ACHN (cell line): ENCODE measurements around the gene RAB11A.

Source experiments
- DNase-seq: peaks from one replicate; pipeline ENCODE4 v3.0.0-alpha.2; 2015
- in situ Hi-C: cut with HindIII; loops from 2 replicates; pipeline ENCODE4 v1.10.0; 2017; ENCODE audit warnings: low sequenced_read_pairs, low pct_ligation_motif_present, low pct_unique_long_range_greater_than_20kb

Gene RAB11A

DNA sequence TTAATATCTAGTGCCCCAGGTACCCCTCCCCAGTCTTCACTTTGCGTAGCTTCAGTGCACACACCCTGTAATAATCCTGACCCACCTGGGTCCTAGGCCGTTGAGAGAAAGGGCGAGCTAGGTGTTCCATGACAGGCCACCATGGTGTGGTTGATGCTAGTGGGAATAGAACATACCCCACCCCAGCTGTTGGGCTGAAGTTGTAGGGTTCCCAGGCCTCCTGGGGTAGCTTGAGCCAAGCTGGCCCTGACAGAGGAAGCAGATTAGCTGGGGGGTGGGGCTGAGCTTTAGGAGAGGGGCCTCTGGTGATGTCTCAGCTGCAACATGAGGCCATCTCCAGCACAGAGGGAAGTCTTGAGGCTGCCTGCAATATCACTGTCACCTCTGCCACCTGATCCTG lies 40.5 kb downstream of the RAB11A start:
- in situ Hi-C loops: no loop called here

DNA sequence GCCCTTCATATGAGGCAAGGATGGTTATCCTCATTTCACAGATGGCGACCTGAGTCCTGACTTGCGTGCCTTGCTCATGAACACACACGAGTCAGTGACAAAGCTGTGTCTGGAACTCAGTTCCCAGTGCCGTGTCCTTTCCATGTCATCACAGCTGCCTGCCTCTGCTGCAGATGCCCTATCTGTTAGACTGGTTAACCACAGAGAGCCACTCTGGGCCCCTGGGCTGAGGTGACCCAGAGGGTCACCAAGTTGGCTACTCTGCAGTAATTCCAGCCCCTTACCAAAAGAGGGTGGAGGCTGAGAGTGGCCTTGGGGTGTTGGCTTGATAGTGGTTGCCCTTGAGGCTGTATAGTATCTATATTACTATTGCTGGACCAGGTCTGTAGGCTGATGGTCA lies 41.0 kb downstream of the RAB11A start:
- no peak for DNase-seq
- in situ Hi-C loops: no loop called here

More for the DNA sequence above, 40.5 kb downstream of the RAB11A start:
- no peak for DNase-seq

DNA sequence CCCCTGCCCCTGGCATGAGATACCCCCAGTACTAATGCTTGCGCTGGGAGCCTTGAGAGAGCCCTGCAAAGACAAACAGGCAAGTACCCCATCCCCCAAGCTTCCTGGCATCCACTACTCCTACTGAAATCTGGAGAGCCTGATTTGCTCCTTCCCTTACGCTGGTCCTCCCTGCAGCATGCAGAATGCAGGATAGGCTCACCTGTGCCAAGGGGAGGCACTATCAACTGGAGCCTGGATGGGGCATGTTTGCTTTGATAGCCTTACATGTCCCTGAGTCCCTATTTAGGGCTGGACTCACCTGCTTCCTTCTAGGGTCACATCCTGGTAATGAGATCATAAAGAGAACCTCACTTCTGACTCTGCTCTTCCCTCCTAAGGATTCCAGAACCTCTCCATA lies 42.9 kb downstream of the RAB11A start:
- DNase-seq: no peak
- in situ Hi-C loops: no loop called here

DNA sequence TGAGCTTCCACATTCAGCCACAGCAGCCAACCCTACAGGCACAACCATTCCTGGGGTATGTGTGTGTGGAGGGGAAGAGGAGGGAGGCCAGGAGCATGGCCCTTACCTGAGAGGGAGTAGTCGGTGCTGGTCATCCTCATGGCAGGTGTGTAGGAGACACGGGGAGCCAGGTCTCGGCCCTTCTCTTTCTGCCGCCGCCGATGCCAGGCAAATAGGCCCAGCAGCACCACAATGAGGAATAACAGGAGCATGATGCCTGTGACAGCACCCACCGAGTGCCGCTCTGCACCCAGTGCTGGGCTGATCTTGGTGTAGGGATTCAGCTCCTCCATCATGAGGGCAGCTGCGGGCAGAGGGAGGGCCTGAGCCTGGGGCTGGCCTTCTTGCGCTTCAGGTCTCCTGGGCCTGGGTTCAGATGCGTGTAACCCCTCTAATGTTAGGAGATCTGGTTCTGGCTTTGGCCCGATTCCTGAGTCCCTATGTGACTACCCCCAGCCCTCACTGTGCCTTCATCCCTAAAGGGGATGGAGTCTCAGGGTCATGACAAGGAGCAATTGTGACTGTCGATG lies 44.4 kb downstream of the RAB11A start:
- in situ Hi-C loops: no loop called here
- DNase-seq: no peak

DNA sequence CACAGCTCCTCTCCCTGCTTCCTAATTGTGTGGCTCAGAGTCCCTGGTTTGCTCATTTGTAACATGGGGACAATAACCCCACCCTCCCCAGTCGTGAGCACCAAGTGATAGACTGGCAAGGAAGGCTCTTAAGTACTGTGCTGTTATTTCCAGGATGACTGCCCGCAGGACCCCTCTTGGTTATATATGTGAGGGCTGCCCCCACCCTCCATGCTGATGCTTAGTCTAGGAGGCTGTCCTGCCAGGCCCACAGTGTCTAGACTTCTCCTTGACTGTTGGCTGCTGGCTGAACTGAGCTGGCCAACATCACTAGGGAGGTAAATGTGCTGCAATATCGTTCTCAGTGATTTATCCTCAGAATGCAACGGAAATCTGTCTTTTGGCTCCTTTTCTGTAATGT lies 45.1 kb downstream of the RAB11A start:
- DNase-seq: no peak
- in situ Hi-C loops: no loop called here

DNA sequence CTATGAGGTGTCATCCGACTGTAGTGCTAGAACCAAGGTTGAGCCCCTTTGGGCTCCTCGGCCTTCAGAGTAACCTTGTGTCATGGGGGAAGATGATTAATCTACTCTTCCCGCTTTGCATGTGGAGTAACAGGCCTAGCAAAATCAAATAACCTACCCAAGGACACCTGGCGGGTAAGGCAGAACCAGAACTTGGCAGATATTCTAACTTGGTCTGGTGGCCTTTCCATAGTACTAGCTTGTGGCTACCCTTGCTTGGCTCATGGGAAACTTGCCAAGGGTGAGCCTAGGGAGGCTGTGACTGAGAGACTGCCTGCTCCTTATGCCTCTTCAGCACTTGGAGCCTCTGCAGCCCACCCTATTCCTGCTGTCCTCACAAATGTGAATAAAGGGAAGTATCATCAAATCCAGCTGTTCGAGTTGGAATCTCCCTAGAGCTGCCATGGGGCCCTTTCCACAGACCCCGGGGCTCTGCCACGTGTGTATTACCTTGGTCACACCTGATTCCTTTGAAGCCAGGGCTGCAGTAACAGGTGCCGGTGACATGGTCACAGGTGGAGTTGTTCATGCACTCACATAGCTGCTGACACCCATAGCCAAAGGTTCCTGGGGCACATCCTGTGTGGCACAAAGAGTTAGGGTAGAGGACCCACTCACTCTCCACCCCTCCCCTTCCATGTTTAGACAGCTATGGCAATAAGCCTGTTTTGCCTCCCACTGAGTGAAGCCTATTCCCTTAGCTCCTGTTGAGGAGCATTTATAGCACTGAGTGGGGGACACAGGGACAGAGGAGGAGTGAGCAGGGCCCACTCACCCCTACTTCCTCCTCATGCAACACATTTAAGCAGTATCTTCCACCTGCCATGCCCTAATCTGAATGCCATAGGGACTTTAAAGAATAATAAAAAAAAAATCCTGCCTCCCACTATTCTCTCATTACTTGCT lies 46.0 kb downstream of the RAB11A start:
- in situ Hi-C loops: no loop called here
- DNase-seq: no peak

DNA sequence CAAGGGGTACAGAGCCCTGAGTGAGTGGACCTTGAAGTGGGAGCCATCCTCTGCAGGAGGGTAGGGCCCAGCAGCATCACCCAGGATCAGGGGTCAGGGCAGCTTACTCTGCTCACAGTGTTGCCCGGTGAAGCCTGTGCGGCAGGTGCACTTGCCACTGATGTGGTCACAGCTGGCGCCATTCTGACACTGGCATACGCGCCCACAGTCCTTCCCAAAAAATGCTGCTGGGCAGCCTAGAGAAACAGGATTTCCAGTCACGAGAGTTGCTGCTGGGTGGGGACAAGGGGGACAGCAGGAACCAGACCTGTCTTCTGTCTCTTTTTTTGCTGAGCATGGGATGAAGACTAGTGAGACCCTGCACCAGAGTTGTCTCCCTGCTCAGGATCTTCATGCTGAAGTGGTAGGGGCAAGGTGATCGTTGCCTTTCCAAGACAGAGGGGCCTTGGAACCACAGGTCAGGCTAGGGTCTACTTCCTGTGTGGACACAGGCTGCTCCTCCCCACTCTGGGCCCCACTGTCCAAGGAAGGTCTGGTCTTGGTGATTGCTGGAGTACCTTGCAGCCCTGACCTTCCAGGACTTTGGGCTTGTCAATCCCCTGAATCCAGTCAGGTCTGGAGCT lies 46.9 kb downstream of the RAB11A start:
- in situ Hi-C loops: no loop called here
- no peak for DNase-seq

DNA sequence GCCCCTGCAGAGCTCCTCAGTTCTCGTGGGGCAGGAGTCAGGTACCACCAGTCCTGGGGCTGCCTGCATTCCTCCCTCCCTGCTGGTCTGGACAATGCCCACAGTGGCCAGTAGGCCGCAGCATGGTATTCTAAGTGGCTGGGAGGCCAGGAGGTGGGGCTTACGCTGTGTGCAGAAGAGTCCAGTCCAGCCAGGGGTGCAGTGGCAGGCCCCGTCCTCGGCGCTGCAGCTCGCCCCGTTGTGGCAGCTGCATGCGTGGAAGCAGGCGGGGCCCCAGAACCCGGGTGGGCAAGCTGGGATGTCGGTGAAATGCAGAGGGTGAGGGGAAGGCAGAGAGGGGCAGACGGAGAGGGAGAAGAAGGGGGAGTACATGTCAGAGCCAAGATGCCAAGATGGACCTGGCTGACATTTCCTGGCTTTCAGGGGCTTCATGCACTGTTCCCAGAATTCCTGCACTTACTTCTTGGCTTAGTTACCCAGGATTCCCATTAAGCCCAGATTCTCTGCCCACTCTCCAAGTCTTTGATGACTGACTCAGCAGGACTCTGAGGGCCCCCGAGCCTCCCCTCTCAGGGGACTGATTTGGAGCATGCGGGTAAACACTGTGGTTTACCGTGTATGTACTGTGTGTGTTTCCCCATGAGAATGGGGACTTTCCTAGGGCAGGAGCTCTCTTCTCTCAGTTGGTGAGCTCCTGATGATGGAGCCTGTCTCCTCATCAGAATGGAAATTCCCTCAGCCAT lies 47.5 kb downstream of the RAB11A start:
- in situ Hi-C loops: no loop called here
- DNase-seq: peak; percentile 79

DNA sequence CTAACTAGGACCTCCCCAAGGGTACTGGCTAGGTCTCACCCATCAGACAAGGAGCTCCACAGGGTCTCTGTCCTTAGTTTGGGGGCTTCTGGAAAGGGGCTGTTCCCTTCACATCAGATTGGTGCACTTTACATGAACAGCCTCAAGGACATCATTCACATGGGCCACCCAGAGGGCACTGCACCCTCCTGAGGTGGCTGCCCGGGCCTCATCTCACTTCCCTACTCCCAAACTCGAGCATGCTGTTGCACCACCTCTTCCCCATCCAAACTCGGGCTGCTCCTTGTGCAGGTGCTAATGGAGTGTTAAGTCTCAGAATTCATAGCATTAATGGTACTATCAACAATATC lies 48.1 kb downstream of the RAB11A start:
- in situ Hi-C loops: no loop called here

DNA sequence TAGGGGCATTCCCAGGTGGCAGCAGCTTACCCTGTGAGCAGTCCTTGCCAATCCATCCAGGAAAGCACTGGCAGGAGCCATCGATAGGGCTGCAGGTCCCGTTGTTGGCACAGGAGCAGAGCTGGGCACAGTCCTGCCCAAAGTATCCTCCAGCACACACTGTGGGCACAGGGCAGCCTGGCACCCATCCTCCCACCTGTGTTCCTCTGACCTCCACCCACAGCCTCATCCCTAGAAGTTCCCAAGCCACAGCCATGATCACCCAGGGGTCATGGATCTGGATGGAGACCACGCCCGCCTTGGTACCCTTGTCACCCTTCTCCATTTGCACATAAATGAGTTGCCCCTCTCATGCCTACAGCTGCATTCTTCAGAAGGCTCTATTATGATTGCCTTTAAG lies 48.6 kb downstream of the RAB11A start:
- in situ Hi-C loops: no loop called here
- no peak for DNase-seq

More for the DNA sequence above, 48.1 kb downstream of the RAB11A start:
- no peak for DNase-seq

DNA sequence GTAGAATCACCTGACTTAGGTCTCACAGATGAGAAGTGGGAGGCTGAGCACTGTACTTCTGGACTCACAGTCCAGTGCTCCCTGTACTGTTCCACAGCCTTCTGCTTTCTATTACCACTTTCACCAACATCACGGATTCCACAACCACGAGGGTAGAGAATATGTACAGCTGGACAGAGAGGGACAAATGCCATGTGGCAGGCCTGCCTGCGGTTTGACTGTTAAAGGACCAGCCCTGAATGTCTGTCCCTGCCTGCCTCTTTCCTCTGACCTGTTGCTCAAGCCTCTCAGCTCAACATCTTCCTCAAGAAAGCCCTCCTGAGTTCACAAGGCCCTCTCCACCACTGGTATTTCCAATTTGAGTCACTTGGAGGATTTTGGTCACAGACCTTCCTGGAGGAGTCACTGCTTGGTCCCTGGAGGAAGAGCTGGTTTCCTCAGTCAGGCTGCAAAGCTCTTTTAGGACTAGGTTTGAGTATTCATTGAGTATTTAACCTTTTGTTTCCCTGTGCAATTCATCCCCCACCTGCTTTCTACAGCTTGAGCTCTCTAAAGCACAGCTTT lies 49.1 kb downstream of the RAB11A start:
- in situ Hi-C loops: no loop called here
- DNase-seq: no peak

DNA sequence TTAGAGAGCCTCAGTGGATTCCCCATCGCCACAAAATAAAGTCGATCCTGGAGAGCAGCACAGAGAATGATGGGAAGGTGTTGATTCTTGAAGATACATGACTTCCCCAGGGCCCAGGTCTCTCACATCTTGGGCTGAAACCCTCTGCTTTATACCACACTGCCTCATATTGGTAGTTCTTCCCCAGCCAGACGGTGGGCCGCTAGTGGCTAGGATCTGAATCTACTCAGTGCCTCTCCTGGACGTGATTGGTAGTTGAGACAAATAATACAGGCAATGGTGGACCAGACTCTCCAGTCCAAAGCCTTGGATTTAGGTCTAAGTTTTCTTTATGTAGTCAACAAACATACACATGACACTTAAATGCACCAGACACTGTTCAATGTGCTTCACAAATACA lies 49.7 kb downstream of the RAB11A start:
- no peak for DNase-seq
- in situ Hi-C loops: no loop called here

DNA sequence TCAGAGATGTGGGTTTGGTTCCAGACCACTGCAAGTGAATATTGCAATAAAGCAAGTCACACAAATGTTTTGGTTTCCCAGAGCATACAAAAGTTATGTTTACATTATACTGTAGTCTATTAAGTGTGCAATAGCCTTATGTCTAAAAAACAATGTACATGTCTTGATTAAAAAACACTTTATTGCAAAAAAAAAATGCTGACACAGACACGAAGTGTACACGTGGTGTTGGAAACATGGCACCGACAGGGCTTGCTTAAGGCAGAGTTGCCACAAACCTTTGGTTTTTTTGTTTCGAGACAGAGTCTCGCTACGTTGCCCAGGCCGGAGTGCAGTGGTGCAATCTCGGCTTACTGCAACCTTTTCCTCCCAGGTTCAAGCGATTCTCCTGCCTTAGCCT lies 50.1 kb downstream of the RAB11A start:
- in situ Hi-C loops: no loop called here
- DNase-seq: no peak

DNA sequence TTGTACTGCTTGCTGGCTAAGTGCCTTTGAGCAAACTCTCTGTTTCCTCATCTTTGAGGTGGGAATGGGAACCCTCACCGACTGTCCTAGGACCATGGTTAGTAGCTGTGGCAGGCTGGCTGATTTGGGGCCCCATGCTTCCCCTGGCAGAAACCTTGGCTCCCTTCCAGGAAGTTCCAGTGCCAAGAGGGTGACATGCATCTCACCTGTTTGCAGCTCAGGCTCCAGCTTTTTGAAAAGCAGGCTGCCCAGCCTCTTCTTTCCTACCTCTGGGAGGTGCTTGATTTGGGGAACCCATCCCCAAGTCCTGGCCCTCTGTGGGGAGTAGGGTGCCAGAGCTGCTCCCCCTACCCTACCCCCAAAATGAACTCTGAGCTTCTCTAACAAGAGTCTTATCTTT lies 50.8 kb downstream of the RAB11A start:
- DNase-seq: no peak
- in situ Hi-C loops: no loop called here

DNA sequence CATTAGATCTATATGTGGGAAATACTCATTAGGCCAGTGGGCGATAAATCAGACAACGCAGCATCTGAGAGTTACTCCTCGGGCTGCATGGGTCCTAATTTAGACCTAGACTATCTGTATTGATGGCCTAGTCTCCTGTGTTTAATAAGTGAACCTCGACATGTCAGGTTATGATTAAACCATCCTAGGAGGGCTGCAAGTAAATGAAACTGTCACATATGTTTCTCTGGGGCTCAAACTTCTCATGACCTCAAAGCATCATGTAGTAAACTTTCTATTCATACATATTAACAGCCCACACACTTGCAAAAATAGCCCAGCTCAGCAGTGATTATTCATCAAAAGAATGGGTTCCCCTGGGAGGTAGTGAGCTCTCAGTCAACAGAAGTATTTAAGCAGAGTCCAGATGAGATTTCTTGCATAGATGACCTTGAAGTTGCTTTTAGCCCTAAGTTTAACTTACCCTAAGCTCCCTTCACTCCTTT lies 51.6 kb downstream of the RAB11A start:
- no peak for DNase-seq
- in situ Hi-C loops: no loop called here

DNA sequence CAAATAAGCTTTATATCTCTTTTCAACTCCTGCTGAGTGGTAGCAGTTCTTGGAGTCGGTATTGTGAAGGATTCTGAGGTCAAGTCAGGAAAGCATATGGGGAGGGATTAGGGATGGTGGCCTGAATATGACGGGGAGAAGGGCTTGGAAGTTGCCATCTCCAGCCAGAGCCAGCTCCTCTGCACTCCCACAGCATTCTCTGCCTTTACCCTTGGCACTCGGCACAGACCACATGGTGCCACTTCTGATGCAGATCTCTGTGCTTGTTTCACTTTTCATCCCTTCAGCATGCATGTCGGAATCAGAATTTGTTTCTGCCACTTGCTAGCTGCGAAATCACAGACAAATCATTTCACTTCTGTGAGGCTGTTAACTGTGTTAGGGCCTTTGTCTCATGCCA lies 52.5 kb downstream of the RAB11A start:
- in situ Hi-C loops: no loop called here
- no peak for DNase-seq

DNA sequence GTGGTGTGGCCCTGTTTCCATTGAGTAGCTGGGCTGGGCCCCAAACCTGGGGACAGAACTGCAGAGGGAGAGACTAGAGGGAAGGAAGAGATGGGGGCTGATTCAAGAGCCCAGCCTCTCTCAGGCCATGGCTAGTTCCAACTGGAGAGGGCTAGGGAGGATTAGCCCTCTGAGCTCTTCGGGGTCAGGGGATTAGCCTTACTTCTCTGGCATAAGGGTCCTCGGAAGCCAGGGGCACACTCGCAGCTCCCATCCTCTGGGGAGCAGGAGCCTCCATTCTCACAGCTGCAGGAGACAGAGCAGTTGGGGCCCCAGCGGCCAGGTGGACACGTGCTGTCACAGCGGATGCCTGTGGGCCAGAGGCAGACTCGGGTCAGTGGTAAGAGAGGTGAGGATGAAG lies 53.3 kb downstream of the RAB11A start:
- in situ Hi-C loops: no loop called here
- DNase-seq: no peak

DNA sequence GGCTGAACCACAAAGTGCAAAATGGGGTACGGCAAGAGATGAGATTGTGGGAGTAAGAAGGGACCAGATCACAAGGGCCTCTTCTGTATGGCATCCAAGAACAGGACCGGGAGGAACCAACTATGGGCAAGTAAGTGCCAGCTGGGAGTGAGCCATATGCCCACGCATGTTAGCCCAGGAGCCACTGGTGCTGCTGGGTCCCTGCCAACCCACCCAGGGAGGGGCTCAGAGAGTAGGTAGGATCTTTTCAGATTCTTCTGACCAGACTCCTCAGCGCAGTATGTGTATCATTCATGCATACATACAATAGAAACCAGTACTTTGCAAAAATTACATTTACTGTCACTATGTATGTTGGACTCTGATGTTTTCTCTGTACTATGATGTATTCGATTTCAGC lies 54.0 kb downstream of the RAB11A start:
- in situ Hi-C loops: no loop called here
- DNase-seq: no peak

DNA sequence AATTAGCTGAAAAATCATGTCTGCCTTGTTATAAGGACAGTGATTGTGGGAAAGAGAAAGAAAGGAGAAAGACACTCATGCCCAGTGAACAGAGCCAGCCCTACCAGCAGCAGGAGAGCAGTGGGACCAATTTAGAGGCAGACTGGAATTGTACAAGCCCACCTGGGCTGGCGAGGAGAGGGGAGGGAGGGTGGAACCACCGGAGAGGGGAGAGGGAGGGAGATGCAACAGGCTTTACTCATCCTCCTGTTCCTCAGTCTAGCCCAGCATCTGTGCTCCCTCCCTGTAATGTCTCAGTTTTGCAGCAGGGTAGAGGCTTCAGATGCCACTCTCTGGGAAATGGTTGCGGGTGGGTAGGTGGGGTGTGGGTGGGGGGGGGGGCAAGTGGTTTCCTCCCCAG lies 54.7 kb downstream of the RAB11A start:
- in situ Hi-C loops: no loop called here

More for the DNA sequence above, 54.7 kb downstream of the RAB11A start:
- DNase-seq: no peak
